IPS-18a (cell line): ENCODE data around the gene TIPARP.
"Not testable (repeated sequence)": the region's sequence is repeated elsewhere in the genome, so short reads cannot be mapped to it uniquely, and the experiment has no call there.

Source experiments
- H3K27ac ChIP-seq: one replicate; pipeline ENCODE4 v1.5.1; 2013; ENCODE audit warnings: low read length
- H3K27me3 ChIP-seq: one replicate; pipeline ENCODE4 v1.6.1; 2013; ENCODE audit warnings: mild to moderate bottlenecking, low read length; ENCODE audit not compliant: control insufficient read depth, insufficient read depth
- H3K36me3 ChIP-seq: one replicate; pipeline ENCODE4 v1.6.1; 2013; ENCODE audit warnings: low read depth, low read length; ENCODE audit not compliant: control insufficient read depth
- H3K4me1 ChIP-seq: one replicate; pipeline ENCODE4 v1.6.1; 2013; ENCODE audit warnings: low read depth, low read length; ENCODE audit not compliant: control insufficient read depth
- H3K4me3 ChIP-seq: one replicate; pipeline ENCODE4 v1.5.1; 2013; ENCODE audit warnings: low read length
- H3K9ac ChIP-seq: one replicate; pipeline ENCODE4 v1.6.1; 2013; ENCODE audit warnings: mild to moderate bottlenecking, low read length, moderate library complexity
- H3K9me3 ChIP-seq: one replicate; pipeline ENCODE4 v1.6.1; 2013; ENCODE audit warnings: low read depth, low read length; ENCODE audit not compliant: control insufficient read depth

TIPARP gene

GRCh38 chr3:156704370-156705036, 30.1 kb downstream of the TIPARP start:
- Histone ChIP-seq H3K27ac (no peak overlapping the region), H3K36me3 (peaks cover 20% of the 10 kb centered on the region), H3K27me3 (no peaks in the 10 kb centered on the region), H3K9me3 (no peaks in the 10 kb centered on the region), H3K4me1 (no peaks in the 10 kb centered on the region), H3K9ac (no peak overlapping the region), H3K4me3 (no peak overlapping the region)

DNA sequence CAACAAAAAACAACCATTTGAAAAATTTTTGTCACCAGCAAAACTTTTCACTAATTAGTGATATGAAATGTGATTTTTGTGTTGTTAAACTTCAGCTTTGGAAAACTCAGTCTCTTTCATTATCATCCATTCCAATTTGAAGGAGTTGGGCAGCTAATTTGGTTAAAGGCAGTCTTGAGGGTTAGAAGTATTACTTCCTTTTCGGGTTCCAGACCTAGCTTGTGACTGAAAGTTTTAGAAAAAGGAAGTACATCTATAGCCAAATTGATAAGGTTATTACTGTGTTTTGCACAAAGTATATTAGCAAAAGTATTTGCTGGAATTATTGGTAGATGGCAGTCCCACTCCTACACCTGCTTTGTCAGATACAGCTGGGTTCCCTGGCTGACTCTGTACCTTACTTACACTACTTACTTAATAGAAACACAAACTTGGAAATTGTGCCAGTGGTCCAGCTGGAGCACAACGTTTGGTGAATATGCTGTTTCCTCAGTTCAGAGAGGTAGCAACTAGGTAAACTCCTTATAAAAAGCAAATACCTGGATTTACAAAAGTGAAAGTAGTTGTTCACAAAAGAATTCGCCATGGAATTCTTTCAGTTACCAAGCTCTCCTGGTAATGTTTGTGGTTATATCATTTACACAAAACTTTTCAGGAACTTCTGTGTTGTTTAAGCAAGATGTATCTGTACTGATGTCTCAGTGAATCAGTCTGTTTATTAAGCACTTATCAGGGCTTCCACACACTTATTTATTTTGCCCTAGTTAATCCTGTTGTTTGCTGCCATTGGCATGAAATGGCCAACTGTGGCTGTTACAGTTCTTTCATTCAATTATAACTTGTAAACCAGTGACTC, 31.6 kb downstream of the TIPARP start:
- H3K36me3 ChIP-seq, result peaks cover 20% of the 10 kb centered on the region
- H3K4me1 ChIP-seq, result no peaks in the 10 kb centered on the region
- H3K27me3 ChIP-seq, result no peaks in the 10 kb centered on the region
- no peak overlapping the region for H3K4me3 ChIP-seq
- H3K9me3 ChIP-seq, result no peaks in the 10 kb centered on the region
- no peak overlapping the region for H3K27ac ChIP-seq
- H3K9ac ChIP-seq, result no peak overlapping the region

DNA sequence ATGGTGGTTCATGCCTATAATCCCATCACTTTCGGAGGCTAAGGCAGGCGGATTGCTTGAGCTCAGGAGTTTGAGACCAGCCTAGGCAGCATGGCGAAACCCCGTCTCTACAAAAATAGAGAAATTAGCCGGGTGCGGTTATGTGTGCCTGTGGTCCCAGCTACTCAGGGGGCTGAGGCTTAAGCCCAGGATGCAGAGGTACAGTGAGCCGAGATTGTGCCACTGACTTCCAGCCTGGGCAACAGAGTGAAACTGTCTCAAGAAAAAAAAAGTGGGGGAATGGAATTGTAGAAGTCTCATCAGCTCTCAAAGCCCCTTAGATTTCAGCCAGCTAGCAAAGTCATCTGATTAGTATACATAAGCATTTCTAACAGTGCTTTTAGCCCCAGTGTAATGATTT, 33.2 kb downstream of the TIPARP start:
- no peak overlapping the region for H3K9ac ChIP-seq
- no peaks in the 10 kb centered on the region for H3K4me1 ChIP-seq
- H3K27ac ChIP-seq, result no peak overlapping the region
- no peaks in the 10 kb centered on the region for H3K9me3 ChIP-seq
- H3K4me3 ChIP-seq, result no peak overlapping the region
- no peaks in the 10 kb centered on the region for H3K27me3 ChIP-seq
- H3K36me3 ChIP-seq, result peaks cover 20% of the 10 kb centered on the region

- Histone ChIP-seq H3K9ac (no peak overlapping the region), H3K36me3 (peaks cover 7% of the 10 kb centered on the region), H3K4me3 (no peak overlapping the region), H3K27ac (no peak overlapping the region), H3K27me3 (no peaks in the 10 kb centered on the region), H3K9me3 (no peaks in the 10 kb centered on the region), H3K4me1 (no peaks in the 10 kb centered on the region)
Observed at GRCh38 chr3:156710429-156710828, 36.0 kb downstream of the TIPARP start.

- no peaks in the 10 kb centered on the region for H3K9me3 ChIP-seq
- H3K9ac ChIP-seq, result no peak overlapping the region
- H3K27me3 ChIP-seq, result no peaks in the 10 kb centered on the region
- no peak overlapping the region for H3K4me3 ChIP-seq
- H3K27ac ChIP-seq, result no peak overlapping the region
- H3K36me3 ChIP-seq, result peaks cover 3% of the 10 kb centered on the region
- no peaks in the 10 kb centered on the region for H3K4me1 ChIP-seq
Observed at GRCh38 chr3:156711113-156711512, 36.7 kb downstream of the TIPARP start.

GRCh38 chr3:156711944-156712343, 37.6 kb downstream of the TIPARP start:
- not testable (repeated sequence) for H3K27ac ChIP-seq

DNA sequence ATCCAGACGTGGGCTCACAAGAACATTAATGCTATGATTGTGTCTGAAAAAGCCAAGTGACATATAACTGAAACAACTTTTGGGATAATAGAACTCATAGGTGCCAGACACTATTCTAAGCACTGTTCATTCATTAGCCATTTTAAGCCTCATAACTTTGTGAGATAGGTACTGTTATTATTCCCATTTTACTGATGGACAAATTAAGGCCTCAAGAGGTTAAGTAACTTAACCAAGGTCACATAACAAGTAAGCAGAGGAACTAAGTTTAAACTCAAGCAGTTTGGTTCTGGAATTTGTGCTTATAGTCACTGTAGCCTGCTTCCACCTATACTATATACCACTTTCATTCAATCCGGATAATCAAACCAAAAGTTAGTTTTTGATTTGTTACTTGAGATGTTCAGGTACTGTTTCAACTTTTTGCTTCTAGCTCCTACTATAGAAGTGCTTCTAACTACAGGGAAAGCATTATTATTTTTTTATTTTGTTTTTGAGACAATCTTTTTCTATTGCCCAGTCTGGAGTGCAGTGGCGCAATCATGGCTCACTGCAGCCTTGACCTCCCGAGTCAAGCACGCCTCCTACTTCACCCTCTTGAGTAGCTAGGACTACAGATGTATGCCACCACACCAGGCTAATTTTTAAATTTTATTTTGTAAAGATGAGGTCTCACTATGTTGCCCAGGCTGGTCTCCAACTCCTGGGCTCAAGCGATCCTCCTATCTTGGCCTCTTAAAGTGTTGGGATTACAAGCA, 41.9 kb downstream of the TIPARP start:
- no peak overlapping the region for H3K9ac ChIP-seq

More at GRCh38 chr3:156711944-156712343, 37.6 kb downstream of the TIPARP start:
- H3K36me3 ChIP-seq, H3K27me3 ChIP-seq, H3K4me3 ChIP-seq, H3K4me1 ChIP-seq, H3K9ac ChIP-seq, H3K9me3 ChIP-seq: not testable (repeated sequence)

DNA sequence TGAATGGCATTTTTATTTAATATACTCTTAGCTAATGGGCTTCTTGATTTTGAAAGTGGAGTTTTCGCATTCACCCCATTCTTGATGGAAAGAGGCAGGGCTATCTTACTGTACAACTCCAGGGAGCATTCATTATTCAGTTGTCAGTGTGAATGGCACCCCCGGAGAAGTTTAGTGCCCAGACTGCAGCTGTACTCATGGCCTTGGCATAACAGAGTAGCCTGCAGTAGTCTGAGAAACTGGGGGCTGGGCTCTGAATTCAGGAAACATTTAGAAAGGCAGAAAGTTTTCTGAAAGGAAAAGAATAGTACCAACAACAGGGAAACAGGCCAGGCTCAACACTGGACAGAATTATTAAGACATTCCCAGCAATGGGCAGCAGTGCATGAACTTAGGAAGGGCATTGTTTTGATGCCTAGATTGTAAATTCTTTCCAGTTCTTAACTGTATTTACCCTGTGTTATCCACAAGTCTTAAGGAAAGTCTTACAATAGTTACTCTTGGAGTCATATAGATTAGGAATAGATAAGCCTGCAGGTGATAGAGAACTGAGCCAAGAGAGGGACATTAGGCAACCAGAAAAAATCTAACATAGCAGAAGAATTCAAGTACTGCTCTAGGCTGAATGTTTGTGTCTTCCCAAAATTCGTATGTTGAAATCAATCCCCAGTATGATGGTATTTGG, 44.4 kb downstream of the TIPARP start:
- H3K27me3 ChIP-seq, result no peaks in the 10 kb centered on the region
- no peaks in the 10 kb centered on the region for H3K36me3 ChIP-seq
- no peak overlapping the region for H3K4me3 ChIP-seq
- H3K9me3 ChIP-seq, result no peaks in the 10 kb centered on the region
- no peak overlapping the region for H3K9ac ChIP-seq
- peaks cover 20% of the 10 kb centered on the region for H3K4me1 ChIP-seq
- H3K27ac ChIP-seq, result no peak overlapping the region

More for the DNA sequence above, 41.9 kb downstream of the TIPARP start:
- Histone ChIP-seq H3K4me3 (no peak overlapping the region), H3K36me3 (no peaks in the 10 kb centered on the region), H3K4me1 (peaks cover 14% of the 10 kb centered on the region), H3K9me3 (no peaks in the 10 kb centered on the region), H3K27me3 (no peaks in the 10 kb centered on the region), H3K27ac (no peak overlapping the region)

DNA sequence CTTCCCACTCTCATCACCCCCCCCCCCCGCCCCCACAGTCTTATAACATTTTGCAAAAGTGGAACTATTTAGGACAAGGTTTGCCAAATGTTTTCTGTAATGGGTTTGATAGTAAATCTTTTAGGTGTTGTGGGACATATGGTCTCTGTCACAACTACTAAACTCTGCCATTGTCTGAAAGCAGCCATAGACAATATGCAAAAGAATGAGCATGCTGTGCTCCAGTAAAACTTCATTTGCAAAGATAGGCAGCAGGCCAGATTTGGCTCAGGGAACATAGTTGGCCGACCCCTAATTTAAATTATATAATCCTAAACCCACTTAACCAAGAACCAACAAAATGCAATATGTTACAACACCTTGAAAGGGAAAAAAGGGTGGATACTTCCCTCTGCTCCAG, 46.4 kb downstream of the TIPARP start:
- Histone ChIP-seq H3K27me3 (no peaks in the 10 kb centered on the region), H3K27ac (no peak overlapping the region), H3K4me3 (no peak overlapping the region), H3K9ac (no peak overlapping the region), H3K9me3 (no peaks in the 10 kb centered on the region), H3K36me3 (no peaks in the 10 kb centered on the region), H3K4me1 (peaks cover 20% of the 10 kb centered on the region)

- Histone ChIP-seq H3K4me1 (peaks cover 20% of the 10 kb centered on the region), H3K27me3 (no peaks in the 10 kb centered on the region), H3K27ac (no peak overlapping the region), H3K36me3 (no peaks in the 10 kb centered on the region), H3K9ac (no peak overlapping the region), H3K4me3 (no peak overlapping the region), H3K9me3 (no peaks in the 10 kb centered on the region)
Observed at GRCh38 chr3:156721687-156722618, 47.6 kb downstream of the TIPARP start.
